GM19035 (cell line): ENCODE results near the gene RAB29.

Experiments used
- ATAC-seq: cut with Tn5 transposase; IDR thresholded peaks from one replicate; pipeline ENCODE4 v1.9.1; 2021; ENCODE audit not compliant: unreplicated experiment

Gene RAB29

DNA sequence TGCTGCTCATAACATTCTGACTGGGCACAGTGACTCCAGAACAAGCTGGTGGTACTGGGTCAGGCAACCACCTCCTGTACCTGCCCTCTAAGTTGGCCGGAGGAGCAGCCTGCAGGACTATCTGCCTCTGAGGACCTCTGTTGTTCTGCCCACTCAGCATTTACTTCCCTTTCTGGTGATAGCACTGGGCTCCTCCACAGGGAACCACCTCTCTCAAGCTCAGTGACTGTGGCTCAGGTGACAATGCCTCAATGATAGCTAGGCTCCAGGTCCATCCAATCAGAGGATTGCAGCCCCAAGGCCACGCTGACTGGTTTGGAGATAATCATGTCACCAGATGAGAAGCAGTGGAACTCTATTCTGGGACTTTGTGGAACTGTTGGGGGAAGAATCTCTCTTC, 21.9 kb upstream of the RAB29 start:
- no peak for ATAC-seq

DNA sequence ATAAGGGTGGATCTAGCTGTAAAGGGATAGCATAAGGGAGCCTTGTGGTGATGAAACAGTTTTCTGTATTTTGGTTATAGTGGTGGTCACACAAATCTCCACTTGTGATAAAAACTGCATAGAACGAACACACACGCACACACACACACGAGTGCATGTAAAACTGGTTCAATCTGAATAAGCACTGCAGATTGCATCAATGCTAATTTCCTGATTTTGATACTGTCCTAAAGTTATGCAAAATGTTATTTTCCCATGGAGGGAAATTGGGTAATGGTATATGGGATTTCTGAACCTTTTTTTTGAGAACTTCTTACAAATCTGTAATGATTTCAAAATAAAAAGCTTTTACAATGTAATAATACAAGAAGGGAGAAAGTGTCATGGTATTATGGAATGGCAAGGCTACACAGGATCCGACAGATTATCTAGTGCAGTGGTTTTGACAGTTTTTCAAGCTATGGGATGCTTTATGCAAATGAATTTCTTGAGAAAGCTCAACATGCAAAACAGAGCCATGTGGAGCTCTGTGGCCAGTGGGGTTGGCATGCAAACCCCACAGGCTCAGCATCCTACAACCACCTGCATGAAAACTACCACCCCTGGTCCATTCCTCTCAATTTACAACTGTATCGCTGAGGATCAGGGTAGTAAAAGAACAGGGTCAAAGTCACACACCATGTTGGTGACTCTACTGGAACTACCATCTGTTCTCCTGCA, 18.9 kb upstream of the RAB29 start:
- ATAC-seq: no peak

DNA sequence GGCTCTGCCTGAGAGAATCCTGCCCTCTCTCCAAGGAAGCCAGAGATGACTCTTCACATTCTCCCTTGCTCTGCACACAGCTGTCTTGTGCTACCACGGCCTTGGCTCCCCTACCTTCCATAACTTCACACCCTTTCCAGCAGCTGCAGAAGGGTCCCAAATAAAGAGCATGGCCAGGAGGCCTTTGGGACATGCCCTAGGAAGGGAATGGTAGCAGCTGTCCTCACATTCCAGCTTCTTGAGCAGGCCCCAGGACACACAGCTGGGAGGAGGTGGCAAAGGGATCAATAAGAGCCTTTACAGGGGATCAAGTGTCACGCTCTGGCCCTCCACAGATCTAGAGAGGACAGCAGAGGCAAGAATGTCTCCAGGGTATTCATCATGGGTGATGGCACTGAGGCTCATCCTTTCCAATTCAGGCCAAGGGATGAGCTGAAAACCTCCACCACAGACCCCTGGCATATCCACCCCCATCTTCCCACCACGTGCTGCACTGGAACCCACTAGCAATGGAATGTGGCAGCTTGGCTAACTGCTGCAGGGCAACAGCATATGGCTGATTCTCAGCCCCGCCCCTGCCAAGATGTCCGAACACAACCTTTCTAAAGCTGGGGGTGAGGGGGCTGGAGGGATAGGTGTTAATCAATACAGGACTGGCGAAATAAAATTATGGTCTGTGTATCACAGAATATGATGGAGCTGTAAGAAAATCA, 17.8 kb upstream of the RAB29 start:
- no peak for ATAC-seq

DNA sequence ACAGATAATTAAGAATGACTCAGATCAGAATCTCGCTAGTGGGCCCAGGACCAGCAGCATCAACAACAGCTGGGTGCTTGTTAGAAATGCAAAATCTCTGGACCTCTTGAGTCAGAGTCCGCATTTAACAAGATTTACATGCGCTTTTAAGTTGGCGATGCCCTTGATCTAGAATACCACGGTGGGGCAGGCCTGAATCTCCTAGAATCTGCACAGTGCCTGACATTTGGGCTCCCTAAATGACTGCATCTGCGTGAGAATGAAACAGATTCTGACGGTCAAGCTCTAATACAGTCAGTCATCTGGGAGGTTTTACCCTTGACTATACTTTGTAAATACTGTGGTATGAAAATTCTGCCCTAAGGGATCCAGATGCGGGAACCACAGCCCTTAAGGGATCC, 17.2 kb upstream of the RAB29 start:
- no peak for ATAC-seq

DNA sequence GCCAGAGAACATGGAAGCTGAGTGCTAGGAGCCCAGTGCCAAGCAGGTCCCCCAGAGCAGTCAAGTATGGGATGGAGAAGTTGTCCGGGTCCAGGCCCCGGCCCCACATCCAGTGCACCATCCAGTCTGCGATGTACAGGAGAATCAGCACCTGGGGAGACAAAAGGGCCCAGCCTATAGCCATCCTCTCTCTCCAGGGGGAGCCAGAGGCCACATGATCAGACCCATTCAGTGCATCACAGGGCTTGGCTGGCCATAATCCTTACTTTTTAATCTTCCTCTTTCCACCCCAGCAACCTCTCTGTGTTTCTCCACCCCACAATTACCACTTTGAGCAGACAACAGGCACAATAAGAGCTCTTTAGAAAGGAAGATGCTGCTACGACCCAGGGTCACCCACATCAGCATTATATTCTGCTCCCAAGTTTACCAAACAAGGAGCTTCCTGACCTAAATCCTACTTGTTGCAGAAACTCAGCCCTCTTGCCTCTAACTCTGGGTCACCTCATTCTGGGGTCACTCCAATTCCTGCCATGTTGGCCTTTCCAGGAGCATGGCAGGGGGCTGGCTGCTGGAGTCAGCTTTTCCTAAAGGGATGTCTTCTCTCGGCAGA, 16.4 kb upstream of the RAB29 start:
- ATAC-seq: no peak

DNA sequence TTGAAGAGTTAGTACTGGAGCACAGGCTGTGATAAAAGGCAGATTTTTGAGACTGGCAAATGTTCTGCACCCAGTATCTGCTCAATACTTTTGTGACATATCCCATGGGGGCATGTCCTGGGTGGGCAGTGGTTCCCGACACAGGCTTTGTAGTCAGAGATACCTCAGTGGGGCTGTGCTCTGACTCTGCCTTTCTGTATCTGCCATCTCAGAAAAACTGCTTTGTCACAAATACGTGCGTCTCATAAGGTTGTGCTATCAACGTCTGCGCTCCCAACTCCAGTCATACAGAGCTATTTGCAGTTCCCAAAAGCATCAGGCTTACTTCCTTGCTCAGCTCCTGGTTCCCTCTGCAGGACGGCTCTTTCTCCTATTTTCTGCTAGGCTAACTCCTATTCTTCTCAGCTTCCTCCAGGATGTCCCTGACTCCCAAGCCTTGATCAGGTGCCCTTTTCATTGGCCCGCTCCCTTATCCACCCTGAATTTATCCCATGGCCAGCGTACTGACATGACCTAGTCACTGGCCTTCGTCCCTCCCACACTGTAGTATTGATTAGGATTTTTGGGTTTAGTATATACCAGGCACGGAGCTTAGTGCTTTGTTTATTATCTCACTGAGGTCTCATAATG, 12.1 kb upstream of the RAB29 start:
- no peak for ATAC-seq

DNA sequence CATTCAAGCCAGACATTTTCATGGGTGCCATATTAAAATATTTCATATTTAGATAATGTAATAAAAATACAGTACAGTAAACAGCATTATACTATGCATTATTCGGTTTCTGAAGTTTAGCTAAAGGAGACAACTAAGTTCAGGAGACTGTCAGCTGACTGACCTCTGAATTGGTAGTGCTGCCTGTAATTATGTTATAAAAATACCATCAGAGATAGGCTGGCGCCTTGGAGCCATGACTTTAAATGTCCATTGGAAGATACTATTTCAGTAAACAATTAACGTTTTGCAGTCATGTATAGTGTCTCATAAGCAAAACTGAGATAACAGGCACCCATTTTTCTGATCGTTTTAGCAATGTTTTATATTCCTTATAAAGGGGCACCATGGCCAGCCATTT, 11.3 kb upstream of the RAB29 start:
- no peak for ATAC-seq

DNA sequence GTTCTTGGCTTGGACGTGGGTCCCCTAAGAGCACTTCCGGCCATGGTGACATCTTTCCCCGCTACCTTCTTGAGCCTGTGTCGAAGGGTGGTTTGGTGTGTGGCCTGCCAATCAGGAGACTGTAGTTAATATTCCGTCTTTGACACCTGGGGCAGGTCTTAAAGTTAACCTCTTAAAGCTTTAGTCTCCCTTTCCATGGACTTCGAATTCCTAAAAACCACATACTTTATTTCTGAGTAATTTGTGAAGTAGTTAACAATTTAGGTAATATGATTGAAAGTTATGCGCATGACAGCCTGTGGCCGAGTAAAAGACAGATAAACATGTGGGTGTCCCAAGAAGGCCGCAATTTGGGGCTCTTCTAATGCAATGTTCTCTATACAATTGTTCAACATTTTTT, 10.2 kb upstream of the RAB29 start:
- no peak for ATAC-seq

DNA sequence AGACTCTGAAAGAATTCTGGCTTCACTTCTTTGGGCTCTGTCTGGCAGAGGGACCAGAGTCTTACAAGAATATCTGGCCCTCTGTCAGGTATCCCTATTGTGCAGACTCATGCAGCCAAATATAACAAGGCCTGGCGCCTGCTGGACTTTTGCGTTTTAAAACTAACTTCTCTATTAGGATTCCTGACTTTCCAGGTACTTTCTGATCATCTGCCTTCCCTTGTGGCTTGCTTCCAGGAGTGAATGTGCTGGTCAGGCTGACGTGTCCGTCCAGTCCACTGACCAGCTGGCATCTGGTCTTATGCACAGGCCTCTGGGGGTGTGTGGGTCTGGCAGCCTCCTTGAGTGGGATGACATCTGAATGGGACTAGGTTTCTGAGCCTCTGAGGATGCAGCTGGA, 8.6 kb upstream of the RAB29 start:
- no peak for ATAC-seq

DNA sequence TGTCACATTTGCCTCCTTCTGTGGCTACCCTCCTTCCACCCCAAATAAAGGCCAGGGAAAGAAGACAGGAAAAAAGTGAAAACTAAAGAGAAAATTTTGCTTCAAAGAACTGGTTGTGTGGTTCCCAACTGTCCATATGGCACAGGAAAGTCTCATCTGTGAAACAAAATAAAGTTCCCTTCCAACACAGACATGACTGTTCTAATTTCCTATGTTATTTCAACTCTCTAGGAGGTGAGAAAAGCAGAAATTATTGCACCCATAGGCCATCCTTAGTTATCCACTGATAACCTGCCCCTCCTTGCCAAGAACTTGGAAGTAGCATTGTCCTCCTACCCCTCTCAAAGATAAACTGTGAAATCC, 8.1 kb upstream of the RAB29 start:
- ATAC-seq: no peak

DNA sequence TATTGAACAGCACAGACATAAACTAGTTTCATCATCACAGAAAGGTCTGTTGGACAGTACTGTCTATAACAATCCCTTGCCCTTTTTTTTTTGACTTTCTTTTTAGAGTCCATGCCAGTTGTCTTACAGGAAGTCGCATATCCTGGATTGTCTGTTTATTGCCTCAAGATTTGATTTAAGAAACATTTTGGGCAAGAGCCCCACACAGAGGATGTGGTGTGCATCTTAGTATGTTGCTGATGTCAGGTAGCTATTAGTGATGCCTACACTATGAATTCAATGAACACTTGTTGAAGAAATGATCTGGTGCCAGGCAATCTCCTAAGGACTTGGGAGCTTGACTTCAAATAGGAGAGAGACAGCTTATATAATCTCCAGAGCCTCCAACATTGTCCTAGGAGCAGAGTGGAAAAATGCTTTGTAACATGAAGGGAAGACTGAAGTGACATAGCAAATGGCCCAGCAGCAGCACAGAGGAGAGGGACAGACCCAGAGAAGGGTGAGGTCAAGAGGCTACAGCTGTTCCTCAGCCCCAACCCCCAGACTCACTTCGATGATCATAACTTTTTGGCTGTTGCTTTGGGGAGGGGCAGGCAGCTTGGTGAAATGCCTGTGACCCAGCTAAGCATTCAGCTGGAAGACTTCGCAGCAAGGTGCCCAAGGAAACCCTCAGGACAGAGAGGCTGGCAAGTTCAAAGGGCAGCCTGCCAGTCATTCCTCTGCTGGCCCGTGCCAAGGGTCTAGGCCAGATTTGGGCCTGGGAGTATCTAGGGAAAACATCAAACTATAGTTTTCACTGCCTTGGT, 7.5 kb upstream of the RAB29 start:
- ATAC-seq: no peak

DNA sequence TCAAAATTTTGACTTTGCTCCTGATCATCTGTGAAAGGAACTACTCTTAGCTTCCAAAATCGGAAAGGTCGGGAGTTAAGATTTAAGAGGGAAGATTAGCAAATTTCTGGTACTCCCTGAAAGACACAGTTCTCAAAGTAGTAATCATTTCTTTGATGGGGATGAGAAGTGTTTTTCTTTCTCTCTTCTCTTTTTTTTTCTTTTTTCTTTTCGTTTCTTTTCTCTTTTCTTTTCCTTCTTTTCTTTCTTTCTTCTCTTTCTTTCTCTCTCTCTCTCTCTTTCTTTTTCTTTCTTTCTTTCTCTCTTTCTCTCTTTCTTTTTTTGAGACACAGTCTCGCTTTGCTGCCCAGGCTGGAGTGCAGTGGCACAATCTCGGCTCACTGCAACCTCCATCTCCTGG, 5.1 kb upstream of the RAB29 start:
- ATAC-seq: no peak

DNA sequence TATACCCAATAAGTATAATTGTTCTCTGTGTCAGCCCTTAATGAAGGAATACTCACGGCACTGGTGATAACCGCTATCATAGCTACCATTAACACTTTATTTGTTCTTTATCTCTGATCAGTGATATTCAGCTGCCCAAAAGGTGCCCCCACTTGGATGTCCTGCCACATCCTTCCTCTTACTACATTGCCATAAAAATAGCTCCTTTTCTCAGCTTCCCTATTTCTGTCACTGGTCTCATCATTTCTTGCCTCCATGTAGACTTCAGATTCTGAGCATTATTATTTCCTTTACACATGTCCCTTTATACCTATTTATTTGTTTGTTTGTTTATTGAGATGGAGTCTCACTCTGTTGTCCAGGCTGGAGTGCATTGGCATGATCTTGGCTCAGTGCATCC, 2.7 kb upstream of the RAB29 start:
- no peak for ATAC-seq

DNA sequence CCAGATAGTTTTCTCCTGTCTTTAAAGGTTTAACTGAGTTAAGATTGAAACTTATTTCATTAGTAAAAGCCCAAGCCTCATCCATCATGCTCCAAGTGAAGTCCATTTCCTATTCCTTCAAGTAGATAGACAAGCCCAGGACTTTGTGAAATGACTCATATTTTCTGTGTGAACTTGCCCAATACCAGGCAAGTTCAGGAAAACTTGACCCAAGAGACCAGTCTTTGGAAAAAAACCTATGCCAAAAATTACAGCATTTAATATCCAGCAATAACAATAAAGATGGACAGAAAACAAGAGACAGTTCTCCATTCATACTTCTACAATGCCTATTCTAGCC, 405 bp upstream of the RAB29 start:
- no peak for ATAC-seq

DNA sequence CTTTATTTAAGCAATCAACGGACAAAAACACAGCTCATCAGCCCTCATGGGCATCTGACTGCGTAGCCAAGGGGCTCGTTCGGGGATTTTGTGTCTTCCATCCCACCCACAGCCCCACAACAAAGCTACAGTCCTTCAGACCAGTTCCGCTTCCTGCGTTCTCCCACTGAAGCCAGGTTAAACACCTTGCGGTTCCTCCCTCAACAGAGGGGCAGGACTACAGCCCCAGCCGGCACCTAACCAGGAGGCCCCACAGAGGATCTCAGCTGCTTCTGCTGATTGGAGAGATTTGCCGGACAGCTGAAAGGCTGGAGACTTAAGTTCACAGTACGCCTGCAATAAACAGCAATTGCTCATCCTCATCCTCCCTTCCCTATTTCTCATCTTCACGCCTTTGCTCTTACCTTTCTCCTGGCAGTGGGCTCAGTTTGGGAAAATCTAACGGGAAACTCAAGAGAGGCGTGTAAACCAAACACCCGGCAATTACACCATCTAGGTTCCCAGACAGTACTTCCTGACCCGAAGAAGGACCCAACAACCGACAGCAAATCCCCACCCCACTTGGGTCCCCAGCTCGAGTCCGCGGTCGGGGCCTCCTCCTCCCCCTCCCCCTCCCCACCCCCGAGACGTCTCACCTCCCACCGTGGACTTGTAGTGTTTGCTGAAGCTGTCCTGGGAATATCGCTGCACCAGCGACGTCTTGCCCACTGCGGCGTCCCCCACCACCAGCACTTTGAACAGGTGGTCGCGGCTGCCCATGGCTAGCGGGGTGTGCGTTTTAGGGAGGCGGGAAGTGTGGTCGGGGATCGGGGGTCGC, 876 bp downstream of the RAB29 start:
- ATAC-seq: no peak

DNA sequence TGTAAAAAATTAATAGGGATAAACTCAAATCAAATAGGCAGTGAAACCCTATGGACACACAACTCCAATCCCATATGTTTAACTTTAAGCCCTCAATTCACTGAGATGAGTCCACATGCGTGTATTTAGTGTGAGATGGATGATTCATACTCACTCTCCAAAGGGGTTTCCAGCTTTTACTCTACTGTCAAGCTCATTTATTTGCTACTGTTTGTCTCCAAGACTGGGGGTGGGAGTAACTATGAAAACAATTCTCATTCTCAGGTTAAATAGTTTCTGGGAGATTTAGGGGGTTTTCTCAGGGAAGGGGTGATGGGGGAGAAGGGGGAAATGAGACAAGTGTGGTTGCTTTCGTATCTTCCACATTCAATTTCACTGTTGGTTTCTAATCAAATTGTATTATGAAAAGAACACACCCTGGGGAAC, 2.7 kb downstream of the RAB29 start:
- ATAC-seq: no peak

DNA sequence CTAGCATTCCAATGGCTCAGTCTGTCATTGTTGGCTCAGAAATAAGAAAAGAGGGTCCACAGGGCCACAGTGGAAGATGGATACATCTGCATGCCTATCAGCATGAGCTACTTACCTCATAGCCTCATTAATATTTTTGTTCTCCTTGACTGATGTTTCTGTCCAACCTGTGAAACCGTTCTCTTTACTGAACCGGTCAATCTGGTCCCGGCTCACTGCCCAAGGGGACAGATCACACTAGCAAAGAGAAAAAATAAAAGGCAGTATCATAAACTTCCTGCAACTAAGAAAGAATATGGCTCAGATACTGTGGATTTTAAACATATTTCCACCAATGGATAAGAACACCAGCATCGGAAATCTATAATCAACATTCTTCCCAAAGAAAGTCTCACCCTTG, 4.7 kb downstream of the RAB29 start:
- no peak for ATAC-seq

DNA sequence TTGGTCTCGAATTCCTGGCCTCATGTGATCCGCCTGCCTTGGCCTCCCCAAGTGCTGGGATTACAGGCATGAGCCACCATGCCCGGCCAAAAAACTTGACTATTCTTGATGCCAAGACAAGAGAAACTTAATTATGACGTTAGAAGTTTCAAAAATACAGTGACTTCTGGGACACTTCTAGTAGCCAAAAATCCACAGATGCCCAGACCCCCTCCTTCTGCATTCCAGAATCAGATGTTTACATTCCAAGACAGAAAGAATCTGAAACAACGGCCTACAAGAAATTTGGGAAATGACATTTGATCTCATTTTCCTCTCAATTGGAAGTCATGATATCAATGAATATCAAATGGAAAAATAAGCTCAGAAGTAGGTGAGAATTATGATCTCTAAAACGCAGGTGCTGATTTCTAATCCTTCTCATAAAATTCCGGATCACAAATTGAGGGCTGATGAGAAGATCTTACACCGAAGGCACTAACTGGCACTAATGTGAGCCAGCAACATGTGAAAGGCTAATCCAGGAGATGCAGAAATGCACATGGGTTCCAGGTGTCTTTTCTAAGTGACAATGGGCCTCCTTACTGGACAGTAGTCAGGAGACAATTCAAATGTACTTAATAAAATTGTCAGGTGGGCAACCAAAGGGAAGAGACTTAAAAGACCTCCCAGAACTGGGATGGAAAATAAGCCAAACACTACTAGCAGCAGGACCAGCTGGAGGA, 5.5 kb downstream of the RAB29 start:
- ATAC-seq: no peak

DNA sequence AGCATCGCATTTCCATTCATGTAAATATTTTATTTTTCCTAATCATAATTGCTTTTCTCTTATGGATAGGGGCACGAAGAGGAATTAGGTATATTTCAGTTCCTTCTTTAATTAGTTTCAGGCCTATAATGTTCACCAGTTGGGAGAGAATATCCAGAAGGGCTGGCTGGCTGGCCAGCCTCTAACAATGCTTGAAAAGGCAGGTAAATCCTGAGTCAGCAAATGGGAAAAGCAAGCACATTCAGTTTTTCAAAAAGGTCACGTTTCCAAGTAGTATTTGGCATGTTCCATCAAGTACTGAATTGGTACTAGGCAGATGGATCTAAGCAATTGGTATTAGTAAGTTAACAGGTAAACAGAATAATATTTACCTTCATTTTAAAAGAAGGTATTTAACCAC, 8.0 kb downstream of the RAB29 start:
- ATAC-seq: no peak

DNA sequence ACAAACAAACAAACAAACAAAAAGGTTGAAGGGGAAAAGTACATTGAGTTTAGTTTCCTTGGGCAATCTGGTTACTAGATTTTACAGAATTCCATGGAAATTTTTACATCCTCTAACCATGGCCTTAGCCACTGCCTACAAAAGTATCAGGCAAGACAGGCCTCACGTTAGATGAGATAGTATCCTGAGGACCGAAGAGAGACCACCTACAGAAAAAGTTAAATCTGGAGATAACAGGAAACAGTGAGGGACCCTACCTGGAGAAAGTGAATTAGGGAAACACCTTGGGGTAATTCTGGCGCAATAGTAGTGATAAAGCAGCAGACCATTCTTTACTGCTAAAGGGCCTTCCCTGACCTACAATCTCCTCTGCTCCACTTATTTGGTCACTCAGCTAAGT, 8.7 kb downstream of the RAB29 start:
- no peak for ATAC-seq
